Osteocyte (in vitro differentiated cells): ENCODE data around the gene DEPP1. TPM values are rescaled to one million over a fixed set of nuclear protein-coding genes. Genes with fewer than 3 reads are reported as not detected.

Source experiments
- DNase-seq: peaks from one replicate; pipeline ENCODE4 v3.0.0; 2021; ENCODE audit warnings: mixed read lengths; ENCODE audit not compliant: unreplicated experiment; ENCODE audit errors: extremely low spot score
- H3K27ac Mint-ChIP-seq: one replicate; pipeline ENCODE4 v1.8.0; 2021; ENCODE audit warnings: mild to moderate bottlenecking, mixed read lengths; ENCODE audit not compliant: unreplicated experiment
- H3K27me3 Mint-ChIP-seq: one replicate; pipeline ENCODE4 v1.8.0; 2021; ENCODE audit warnings: mixed read lengths; ENCODE audit not compliant: unreplicated experiment
- H3K36me3 Mint-ChIP-seq: one replicate; pipeline ENCODE4 v1.8.0; 2021; ENCODE audit warnings: mixed read lengths; ENCODE audit not compliant: unreplicated experiment
- H3K4me1 Mint-ChIP-seq: one replicate; pipeline ENCODE4 v1.8.0; 2021; ENCODE audit warnings: mixed read lengths; ENCODE audit not compliant: unreplicated experiment
- H3K4me3 Mint-ChIP-seq: one replicate; pipeline ENCODE4 v1.8.0; 2021; ENCODE audit warnings: mild to moderate bottlenecking, moderate library complexity, mixed read lengths; ENCODE audit not compliant: unreplicated experiment
- H3K9me3 Mint-ChIP-seq: one replicate; pipeline ENCODE4 v1.8.0; 2021; ENCODE audit warnings: mixed read lengths; ENCODE audit not compliant: unreplicated experiment
- total RNA-seq: library from RNA; stranded (reverse); gene quantifications from 2 replicates; pipeline ENCODE4 v1.2.1, GENCODE V29; 2021
- TF ChIP-seq, protein P1 (sequence below): fragments of 200-600 bp; sonication (generic); IDR thresholded peaks from 2 replicates; pipeline ENCODE4 v1.5.0; 2021; ENCODE audit warnings: antibody characterized with exemption, mild to moderate bottlenecking, moderate library complexity

The DEPP1 gene
- total RNA-seq, 1 donor from 2014 or later: 10.3 TPM

GRCh38 chr10:44956717-44957706, 21.6 kb downstream of the DEPP1 start:
- Mint-ChIP-seq H3K4me3 (no peak overlapping the region), H3K9me3 (peaks cover 4% of the 10 kb centered on the region), H3K27me3 (no peaks in the 10 kb centered on the region), H3K4me1 (peaks cover 44% of the 10 kb centered on the region), H3K36me3 (peaks cover 8% of the 10 kb centered on the region), H3K27ac (no peak overlapping the region)
- no peak for DNase-seq
- TF ChIP-seq, protein P1, sequence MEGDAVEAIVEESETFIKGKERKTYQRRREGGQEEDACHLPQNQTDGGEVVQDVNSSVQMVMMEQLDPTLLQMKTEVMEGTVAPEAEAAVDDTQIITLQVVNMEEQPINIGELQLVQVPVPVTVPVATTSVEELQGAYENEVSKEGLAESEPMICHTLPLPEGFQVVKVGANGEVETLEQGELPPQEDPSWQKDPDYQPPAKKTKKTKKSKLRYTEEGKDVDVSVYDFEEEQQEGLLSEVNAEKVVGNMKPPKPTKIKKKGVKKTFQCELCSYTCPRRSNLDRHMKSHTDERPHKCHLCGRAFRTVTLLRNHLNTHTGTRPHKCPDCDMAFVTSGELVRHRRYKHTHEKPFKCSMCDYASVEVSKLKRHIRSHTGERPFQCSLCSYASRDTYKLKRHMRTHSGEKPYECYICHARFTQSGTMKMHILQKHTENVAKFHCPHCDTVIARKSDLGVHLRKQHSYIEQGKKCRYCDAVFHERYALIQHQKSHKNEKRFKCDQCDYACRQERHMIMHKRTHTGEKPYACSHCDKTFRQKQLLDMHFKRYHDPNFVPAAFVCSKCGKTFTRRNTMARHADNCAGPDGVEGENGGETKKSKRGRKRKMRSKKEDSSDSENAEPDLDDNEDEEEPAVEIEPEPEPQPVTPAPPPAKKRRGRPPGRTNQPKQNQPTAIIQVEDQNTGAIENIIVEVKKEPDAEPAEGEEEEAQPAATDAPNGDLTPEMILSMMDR: no peak

GRCh38 chr10:44956226-44956625, 22.4 kb downstream of the DEPP1 start:
- H3K27ac Mint-ChIP-seq: no peak overlapping the region

DNA sequence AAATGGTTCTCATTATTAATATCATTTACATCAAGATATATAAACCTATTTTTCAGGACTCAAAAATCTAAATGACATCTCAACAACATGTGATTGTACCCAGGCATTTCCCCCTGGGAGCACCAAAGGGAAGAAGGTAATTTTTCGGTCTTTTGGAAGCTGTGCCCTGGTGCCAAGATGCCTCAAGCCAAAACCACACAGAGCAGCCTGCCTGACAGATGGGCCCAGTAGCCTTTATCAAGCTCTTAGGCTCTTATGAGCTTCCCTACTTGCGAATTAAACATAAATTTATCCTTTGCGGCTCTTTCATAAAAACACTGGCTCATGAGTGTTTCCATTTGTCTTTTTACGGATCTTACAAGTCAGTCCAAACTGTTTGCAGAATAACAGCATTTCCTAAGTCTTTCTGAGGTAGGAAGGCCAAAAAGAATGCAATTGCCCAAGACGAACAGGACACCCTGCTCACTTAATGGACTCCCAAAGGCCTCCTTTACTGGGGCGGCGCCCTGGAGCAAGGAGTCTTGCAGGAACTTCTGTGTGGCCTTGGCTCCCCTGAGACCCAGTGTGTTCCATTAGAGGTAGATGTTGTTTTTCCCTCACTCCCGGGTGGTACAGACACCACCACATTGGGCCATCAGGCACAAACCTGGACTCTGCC, 23.1 kb downstream of the DEPP1 start:
- no peak for DNase-seq
- Mint-ChIP-seq H3K36me3 (peaks cover 8% of the 10 kb centered on the region), H3K27me3 (no peaks in the 10 kb centered on the region), H3K9me3 (peaks cover 4% of the 10 kb centered on the region), H3K4me3 (no peak overlapping the region), H3K27ac (no peak overlapping the region), H3K4me1 (peaks cover 40% of the 10 kb centered on the region)
- TF ChIP-seq, protein P1: no peak

More at GRCh38 chr10:44956226-44956625, 22.4 kb downstream of the DEPP1 start:
- DNase-seq: no peak
- Mint-ChIP-seq H3K36me3 (peaks cover 8% of the 10 kb centered on the region), H3K9me3 (peaks cover 4% of the 10 kb centered on the region), H3K4me1 (peaks cover 44% of the 10 kb centered on the region), H3K27me3 (no peaks in the 10 kb centered on the region), H3K4me3 (no peak overlapping the region)
- TF ChIP-seq, protein P1: no peak

DNA sequence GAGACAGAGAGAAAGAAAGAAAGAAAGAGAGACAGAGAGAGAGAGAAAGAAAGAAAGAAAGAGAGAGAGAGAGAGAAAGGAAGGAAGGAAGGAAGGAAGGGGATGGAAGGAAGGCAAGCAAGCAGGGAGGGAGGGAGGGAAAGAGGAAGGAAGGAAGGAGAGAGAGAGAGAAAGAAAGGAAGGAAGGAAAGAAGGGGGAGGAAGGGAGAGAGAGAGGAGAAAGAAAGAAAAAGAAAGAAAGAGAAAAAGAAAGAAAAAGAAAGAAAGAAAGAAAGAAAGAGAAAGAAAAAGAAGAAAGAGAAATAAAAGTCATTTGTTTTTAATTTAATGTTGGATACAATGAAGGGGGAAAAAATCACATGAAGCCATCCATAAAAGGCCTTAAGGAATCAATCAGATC, 23.6 kb downstream of the DEPP1 start:
- Mint-ChIP-seq H3K36me3 (peaks cover 8% of the 10 kb centered on the region), H3K27me3 (no peaks in the 10 kb centered on the region), H3K4me1 (peaks cover 41% of the 10 kb centered on the region), H3K4me3 (no peak overlapping the region), H3K9me3 (peaks cover 4% of the 10 kb centered on the region), H3K27ac (no peak overlapping the region)
- no peak for DNase-seq
- TF ChIP-seq, protein P1: no peak

DNA sequence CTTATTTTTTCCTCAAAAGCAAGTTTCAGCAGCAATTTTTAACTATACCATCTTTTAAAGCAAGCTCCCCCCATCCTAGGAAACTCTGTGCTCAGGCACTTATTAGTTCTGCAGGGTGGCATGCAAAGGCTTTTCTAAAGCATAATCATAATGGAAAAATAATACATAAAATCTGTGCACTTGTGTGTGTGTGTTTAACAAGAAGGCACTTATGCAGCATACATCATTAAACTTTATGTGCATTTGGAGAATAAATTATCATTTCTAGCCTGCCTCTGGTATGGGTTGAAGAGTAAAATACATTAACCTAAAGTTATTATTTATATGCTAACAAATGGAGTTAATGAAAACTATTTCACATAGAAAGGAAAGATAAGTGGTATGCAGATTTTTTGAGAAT, 24.6 kb downstream of the DEPP1 start:
- Mint-ChIP-seq H3K27ac (no peak overlapping the region), H3K36me3 (peaks cover 8% of the 10 kb centered on the region), H3K27me3 (no peaks in the 10 kb centered on the region), H3K4me3 (no peak overlapping the region), H3K4me1 (peaks cover 41% of the 10 kb centered on the region), H3K9me3 (peaks cover 4% of the 10 kb centered on the region)
- TF ChIP-seq, protein P1: no peak
- no peak for DNase-seq
